ENCODE data around the gene GSE1.
A peak's percentile ranks its signal among the peaks of the same experiment; 100 is the strongest.

DNA sequence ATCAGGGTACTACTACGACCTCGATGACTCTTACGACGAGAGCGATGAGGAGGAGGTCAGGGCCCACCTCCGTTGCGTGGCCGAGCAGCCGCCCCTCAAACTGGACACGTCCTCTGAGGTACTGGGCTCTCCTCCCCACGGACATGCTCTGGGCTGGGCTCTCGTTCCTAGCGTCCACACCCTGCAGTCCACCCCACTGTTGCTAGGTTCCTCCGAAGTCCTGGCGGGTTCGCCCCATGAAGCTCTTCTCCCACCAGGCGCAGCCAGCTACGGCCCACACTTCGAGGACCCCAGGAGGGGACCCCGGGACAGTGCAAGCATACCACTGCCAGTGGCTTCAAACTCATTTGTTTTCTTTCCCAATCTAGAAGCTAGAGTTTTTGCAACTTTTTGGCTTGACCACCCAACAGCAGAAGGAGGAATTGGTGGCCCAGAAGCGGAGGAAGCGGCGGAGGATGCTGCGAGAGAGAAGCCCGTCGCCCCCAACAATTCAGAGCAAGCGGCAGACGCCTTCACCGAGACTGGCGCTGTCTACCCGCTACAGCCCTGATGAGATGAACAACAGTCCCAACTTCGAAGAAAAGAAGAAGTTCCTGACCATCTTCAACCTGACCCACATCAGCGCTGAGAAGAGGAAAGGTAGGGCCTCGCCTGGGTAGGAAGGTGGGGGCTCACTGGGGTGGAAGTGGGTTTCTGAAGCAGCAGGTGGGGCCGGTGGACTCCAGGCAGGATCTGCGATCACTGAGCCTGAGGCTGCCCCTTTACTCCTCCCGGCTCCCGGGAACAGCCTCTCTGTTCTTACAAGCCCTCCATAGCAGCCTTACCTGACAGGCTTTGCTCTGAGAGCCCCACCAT lies 50.1 kb downstream of the GSE1 start:
- no peak for TF ChIP-seq GLI4 (CRISPR knock-in tag; IDR thresholded peaks at IDR 0.05; ENCODE audit: borderline replicate concordance)
- TF ChIP-seq ETV6 (CRISPR knock-in tag; conservative IDR thresholded peaks at IDR 0.05), result no peak
- TF ChIP-seq, protein P1, sequence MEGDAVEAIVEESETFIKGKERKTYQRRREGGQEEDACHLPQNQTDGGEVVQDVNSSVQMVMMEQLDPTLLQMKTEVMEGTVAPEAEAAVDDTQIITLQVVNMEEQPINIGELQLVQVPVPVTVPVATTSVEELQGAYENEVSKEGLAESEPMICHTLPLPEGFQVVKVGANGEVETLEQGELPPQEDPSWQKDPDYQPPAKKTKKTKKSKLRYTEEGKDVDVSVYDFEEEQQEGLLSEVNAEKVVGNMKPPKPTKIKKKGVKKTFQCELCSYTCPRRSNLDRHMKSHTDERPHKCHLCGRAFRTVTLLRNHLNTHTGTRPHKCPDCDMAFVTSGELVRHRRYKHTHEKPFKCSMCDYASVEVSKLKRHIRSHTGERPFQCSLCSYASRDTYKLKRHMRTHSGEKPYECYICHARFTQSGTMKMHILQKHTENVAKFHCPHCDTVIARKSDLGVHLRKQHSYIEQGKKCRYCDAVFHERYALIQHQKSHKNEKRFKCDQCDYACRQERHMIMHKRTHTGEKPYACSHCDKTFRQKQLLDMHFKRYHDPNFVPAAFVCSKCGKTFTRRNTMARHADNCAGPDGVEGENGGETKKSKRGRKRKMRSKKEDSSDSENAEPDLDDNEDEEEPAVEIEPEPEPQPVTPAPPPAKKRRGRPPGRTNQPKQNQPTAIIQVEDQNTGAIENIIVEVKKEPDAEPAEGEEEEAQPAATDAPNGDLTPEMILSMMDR (CRISPR knock-in tag; IDR thresholded peaks at IDR 0.05), result no peak
- TF ChIP-seq SRF (IDR thresholded peaks at IDR 0.05; ENCODE audit: low read depth, low read length), result no peak
- TF ChIP-seq ZNF7 (CRISPR knock-in tag; IDR thresholded peaks at IDR 0.05), result no peak
- no peak for TF ChIP-seq ZNF557 (CRISPR knock-in tag; IDR thresholded peaks at IDR 0.05)
- no peak for TF ChIP-seq ZNF20 (CRISPR knock-in tag; IDR thresholded peaks at IDR 0.05)
- 0 out of 4 replicates have a peak, but pooled peaks of 1 of the 2 experiments have one; percentile 37 for TF ChIP-seq POLR2A (IDR thresholded peaks at IDR 0.05; ENCODE audit: insufficient read depth in 1 of 2, low read depth in 2 of 2, low read length in 2 of 2)
- no peak for TF ChIP-seq SNAI1 (CRISPR knock-in tag; IDR thresholded peaks at IDR 0.05; ENCODE audit: borderline replicate concordance)
